CD4-positive, alpha-beta T cell treated with Interleukin-6 at 100 ng/mL for 8 hours (primary cell): Measurements from ENCODE around the gene PSIP1.
"Not testable (repeated sequence)": the region's sequence is repeated elsewhere in the genome, so short reads cannot be mapped to it uniquely, and the experiment has no call there.

Source experiments
- DNase-seq: peaks from one replicate; pipeline ENCODE4 v3.0.0-alpha.2; 2020; ENCODE audit warnings: mixed read lengths, low spot score

PSIP1 gene

GRCh38 chr9:15430920-15431844 is 79.6 kb downstream of the PSIP1 start:
- DNase-seq, result no peak

- DNase-seq, result not testable (repeated sequence)
Measured at GRCh38 chr9:15427702-15428101, 83.1 kb downstream of the PSIP1 start.

GRCh38 chr9:15426019-15426418 is 84.8 kb downstream of the PSIP1 start:
- DNase-seq, result no peak

- DNase-seq, result no peak
Measured at GRCh38 chr9:15423231-15423985, 87.4 kb downstream of the PSIP1 start.

- peak; percentile 93 for DNase-seq
Measured at GRCh38 chr9:15422372-15423230, 88.2 kb downstream of the PSIP1 start, which contains the start of gene SNAPC3. TSS of gene SNAPC3 (plus strand) at chr9:15422876. CDS start at chr9:15422880, 4 bp downstream.

GRCh38 chr9:15421990-15422371 is 88.8 kb downstream of the PSIP1 start:
- no peak for DNase-seq

- DNase-seq, result no peak
Measured at GRCh38 chr9:15421532-15421931, 89.2 kb downstream of the PSIP1 start.

- no peak for DNase-seq
Measured at GRCh38 chr9:15420796-15421195, 90.0 kb downstream of the PSIP1 start.

GRCh38 chr9:15417626-15418025 is 93.1 kb downstream of the PSIP1 start:
- no peak for DNase-seq

- DNase-seq, result peak; percentile 32
Measured at GRCh38 chr9:15416880-15417279, 93.9 kb downstream of the PSIP1 start.
